Fibroblast of lung (primary cell): ENCODE results near the gene PAN2.

Experiments used
- EZH2 ChIP-seq: IDR thresholded peaks from 2 replicates; pipeline ENCODE4 v1.5.1; 2012; ENCODE audit warnings: low read length, control low read depth, mild to moderate bottlenecking; ENCODE audit errors: missing control alignments
- TF ChIP-seq, protein P1 (sequence below), 2 donors: IDR thresholded peaks in 1 of 2; conservative IDR thresholded peaks in 1 of 2; 1 replicate in 1 of 2; 2 replicates in 1 of 2; pipeline ENCODE4 v1.5.1; 2011 to 2012; ENCODE audit warnings: low read length in 2 of 2, control low read depth in 1 of 2, inconsistent platforms in 1 of 2, low read depth in 1 of 2, mild to moderate bottlenecking in 1 of 2

DNA sequence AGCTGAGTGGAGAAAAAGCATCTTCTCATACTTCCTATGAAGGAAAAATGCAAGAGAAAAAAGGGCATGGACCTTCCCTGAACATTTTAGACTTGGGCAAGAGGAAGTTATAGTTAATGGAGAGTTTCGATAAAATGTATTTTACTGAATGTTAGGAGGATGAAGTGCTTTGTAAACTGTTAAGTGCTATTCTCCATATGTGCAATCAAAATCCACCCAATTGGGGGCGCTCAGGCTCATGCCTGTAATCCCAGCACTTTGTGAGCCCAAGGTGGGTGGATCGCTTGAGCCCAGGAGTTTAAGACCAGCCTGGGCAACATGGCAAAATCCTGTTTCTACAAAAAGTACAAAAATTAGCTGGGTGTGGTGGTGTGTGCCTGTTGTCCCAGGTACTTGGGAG, 16.1 kb downstream of the PAN2 start:
- TF ChIP-seq, protein P1, sequence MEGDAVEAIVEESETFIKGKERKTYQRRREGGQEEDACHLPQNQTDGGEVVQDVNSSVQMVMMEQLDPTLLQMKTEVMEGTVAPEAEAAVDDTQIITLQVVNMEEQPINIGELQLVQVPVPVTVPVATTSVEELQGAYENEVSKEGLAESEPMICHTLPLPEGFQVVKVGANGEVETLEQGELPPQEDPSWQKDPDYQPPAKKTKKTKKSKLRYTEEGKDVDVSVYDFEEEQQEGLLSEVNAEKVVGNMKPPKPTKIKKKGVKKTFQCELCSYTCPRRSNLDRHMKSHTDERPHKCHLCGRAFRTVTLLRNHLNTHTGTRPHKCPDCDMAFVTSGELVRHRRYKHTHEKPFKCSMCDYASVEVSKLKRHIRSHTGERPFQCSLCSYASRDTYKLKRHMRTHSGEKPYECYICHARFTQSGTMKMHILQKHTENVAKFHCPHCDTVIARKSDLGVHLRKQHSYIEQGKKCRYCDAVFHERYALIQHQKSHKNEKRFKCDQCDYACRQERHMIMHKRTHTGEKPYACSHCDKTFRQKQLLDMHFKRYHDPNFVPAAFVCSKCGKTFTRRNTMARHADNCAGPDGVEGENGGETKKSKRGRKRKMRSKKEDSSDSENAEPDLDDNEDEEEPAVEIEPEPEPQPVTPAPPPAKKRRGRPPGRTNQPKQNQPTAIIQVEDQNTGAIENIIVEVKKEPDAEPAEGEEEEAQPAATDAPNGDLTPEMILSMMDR (conservative IDR thresholded peaks at IDR 0.05 in 1 of 2, IDR thresholded peaks at IDR 0.05 in 1 of 2; ENCODE audit: low read depth in 1 of 2, low read length in 2 of 2), result no peak
- TF ChIP-seq EZH2, result no peak
